Testis (tissue), 3 donors: Measurements from ENCODE around the gene ATP6AP2. TPM values are rescaled to one million over a fixed set of nuclear protein-coding genes. Genes with fewer than 3 reads are reported as not detected.
"Not testable (repeated sequence)": the region's sequence is repeated elsewhere in the genome, so short reads cannot be mapped to it uniquely, and the experiment has no call there.

Source experiments
- DNase-seq: peaks from one replicate; pipeline ENCODE4 v3.0.0-alpha.2; 2019
- H3K27ac ChIP-seq, 2 donors: fragments of 200-600 bp; sonication (generic); one replicate each; pipeline ENCODE4 v1.5.1; 2019
- H3K27me3 ChIP-seq: fragments of 200-600 bp; sonication (generic); one replicate; pipeline ENCODE4 v1.5.1; 2019
- H3K36me3 ChIP-seq: fragments of 200-600 bp; sonication (generic); one replicate; pipeline ENCODE4 v1.5.1; 2017; ENCODE audit warnings: low read depth; ENCODE audit errors: missing control alignments
- H3K4me1 ChIP-seq: fragments of 200-600 bp; sonication (generic); one replicate; pipeline ENCODE4 v1.5.1; 2019
- H3K4me3 ChIP-seq, 2 donors: fragments of 200-600 bp; sonication (generic); one replicate each; pipeline ENCODE4 v1.5.1; 2017 to 2019
- H3K9me3 ChIP-seq: fragments of 200-600 bp; sonication (generic); one replicate; pipeline ENCODE4 v1.5.1; 2017
- POLR2A ChIP-seq: fragments of 450-650 bp; IDR thresholded peaks from one replicate; pipeline ENCODE4 v1.6.1; 2017; ENCODE audit warnings: antibody characterized with exemption, mild to moderate bottlenecking, moderate library complexity
- WGBS, 2 donors: methylation state at CpG; one replicate each; pipeline ENCODE4 v1.1.5; 2018; 5-methylcytosine and 5-hydroxymethylcytosine counted together
- intact Hi-C: fragments of 100-400 bp; cut with DNase I; formaldehyde crosslinking; loops from one replicate; pipeline ENCODE4 v1.15.1; 2023; ENCODE audit warnings: low total_unique reads
- polyA plus RNA-seq: library from polyadenylated mRNA; stranded (reverse); fragments of 350-450 nt; fragmentation: Illumina TruSeq; extraction: RNeasy Lipid Tissue Mini Kit (QIAGEN cat#74804); gene quantifications from one replicate; pipeline ENCODE4 v1.2.3, GENCODE V29; 2014; ENCODE audit warnings: low read depth, low replicate concordance; ENCODE audit not compliant: insufficient read depth
- total RNA-seq, 2 donors: library from RNA; depleted of rRNA; stranded (reverse); fragments of >200 nt; gene quantifications; one replicate each; pipeline ENCODE4 v1.2.3, GENCODE V29; 2016
- TF ChIP-seq, protein P1 (sequence below), 3 experiments: fragments of 450-650 bp in 2 of 3; fragments of 200-600 bp in 1 of 3; sonication (generic) in 1 of 3; IDR thresholded peaks; one replicate each; pipeline ENCODE4 v1.5.1; 2016 to 2019; ENCODE audit warnings: antibody characterized with exemption in 3 of 3, mild to moderate bottlenecking in 2 of 3, moderate library complexity in 1 of 3

The ATP6AP2 gene
- total and polyA plus RNA-seq, 3 donors from 2014 or later: 72.4 to 79.2 (median 76.4) TPM

DNA sequence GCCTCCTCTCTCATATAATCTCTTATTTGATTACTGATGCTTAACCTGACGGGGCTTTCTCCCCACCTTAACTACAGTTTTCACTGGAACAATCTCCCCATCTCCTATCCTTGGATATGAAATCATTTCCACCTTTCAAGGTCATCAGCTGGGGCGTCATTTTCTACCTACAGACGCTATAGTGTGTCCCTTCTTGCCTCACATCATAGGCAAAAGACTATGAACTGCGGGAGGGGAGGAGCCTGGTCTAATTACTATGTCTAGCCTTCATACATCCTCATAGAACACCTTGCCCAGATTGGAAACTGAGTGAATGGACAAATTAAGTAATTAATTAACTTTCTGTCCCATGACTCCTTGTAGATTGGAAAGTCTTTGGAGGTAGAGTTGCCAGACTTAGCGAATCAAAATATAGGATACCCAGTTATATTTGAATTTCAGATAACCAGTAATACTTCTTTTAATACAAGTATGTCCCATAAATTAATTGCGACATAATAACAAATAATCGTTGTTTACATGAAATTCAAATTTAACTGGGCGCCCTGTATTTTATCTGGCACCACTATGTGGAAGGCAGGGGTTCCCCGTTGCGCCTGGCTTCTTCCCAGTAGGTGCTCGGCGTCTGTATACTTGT lies 752 bp upstream of the ATP6AP2 start:
- intact Hi-C loops: no loop called here
- no peak for DNase-seq
- Histone ChIP-seq H3K4me3 (peak overlapping the region; percentile 70 to 77), H3K27ac (peak overlapping the region; percentile 72 to 84), H3K36me3 (no peaks in the 10 kb centered on the region), H3K9me3 (no peaks in the 10 kb centered on the region), H3K4me1 (peaks cover 10% of the 10 kb centered on the region), H3K27me3 (no peaks in the 10 kb centered on the region)
- 6 to 11% methylated on average over 12 of the region's 12 CpGs for WGBS, 2 donors
- no peak for TF ChIP-seq POLR2A
- TF ChIP-seq, protein P1, sequence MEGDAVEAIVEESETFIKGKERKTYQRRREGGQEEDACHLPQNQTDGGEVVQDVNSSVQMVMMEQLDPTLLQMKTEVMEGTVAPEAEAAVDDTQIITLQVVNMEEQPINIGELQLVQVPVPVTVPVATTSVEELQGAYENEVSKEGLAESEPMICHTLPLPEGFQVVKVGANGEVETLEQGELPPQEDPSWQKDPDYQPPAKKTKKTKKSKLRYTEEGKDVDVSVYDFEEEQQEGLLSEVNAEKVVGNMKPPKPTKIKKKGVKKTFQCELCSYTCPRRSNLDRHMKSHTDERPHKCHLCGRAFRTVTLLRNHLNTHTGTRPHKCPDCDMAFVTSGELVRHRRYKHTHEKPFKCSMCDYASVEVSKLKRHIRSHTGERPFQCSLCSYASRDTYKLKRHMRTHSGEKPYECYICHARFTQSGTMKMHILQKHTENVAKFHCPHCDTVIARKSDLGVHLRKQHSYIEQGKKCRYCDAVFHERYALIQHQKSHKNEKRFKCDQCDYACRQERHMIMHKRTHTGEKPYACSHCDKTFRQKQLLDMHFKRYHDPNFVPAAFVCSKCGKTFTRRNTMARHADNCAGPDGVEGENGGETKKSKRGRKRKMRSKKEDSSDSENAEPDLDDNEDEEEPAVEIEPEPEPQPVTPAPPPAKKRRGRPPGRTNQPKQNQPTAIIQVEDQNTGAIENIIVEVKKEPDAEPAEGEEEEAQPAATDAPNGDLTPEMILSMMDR (IDR thresholded peaks at IDR 0.05): no peak

DNA sequence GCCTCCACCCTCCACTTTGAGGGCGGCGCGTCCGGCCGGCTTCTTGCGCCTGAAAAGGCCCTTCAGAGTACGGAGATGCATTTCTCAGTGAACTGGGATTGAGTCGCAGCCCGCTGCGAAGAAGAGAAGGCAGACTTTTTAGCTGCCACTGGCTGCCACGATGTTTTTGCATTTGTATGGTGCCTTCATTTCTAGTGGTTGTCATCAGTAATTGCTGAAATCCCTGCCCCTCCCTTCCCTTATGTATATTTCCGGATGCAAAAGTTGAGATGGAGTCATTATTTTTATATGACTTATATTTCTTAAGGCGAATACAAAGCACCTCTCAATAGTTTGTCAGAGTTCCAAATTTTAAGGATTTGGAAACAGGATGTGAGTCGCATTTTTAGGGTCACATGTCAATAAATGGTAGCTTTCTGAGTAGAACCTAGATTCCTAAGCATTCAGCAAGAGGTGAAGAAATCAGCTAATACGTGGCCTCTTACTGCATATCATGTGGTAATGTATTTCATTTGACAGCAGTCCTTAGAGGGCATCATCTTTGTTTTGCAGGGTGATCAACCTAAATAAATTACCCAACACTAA lies 658 bp downstream of the ATP6AP2 start:
- Histone ChIP-seq H3K36me3 (no peaks in the 10 kb centered on the region), H3K27ac (peak overlapping the region; percentile 72 to 84), H3K4me3 (peak overlapping the region; percentile 70 to 77), H3K4me1 (peaks cover 10% of the 10 kb centered on the region), H3K27me3 (no peaks in the 10 kb centered on the region), H3K9me3 (no peaks in the 10 kb centered on the region)
- WGBS, 2 donors: 1 to 11% methylated on average over 4 to 11 of the region's 15 CpGs
- TF ChIP-seq POLR2A: no peak
- TF ChIP-seq, protein P1 (IDR thresholded peaks at IDR 0.05): no peak
- intact Hi-C loops: no loop called here
- DNase-seq: no peak

DNA sequence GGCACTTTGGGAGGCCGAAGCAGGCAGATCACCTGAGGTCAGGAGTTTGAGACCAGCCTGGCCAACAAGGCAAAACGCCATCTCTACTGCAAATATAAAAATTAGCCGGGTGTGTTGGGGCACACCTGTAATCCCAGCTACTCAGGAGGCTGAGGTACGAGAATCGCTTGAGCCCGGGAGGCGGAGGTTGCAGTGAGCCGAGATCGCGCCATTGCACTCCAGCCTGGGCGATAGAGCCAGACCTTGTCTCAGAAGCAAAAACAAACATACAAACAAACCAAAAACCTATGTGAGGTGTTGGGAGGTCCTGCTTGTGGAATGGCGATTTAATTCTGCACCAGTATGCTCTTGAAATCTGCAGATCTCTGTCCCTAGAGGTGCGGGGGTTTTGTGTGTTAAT lies 1.4 kb downstream of the ATP6AP2 start:
- 54 to 70% methylated on average over 11 to 13 of the region's 13 CpGs for WGBS, 2 donors
- H3K27ac ChIP-seq, H3K9me3 ChIP-seq: not testable (repeated sequence)

DNA sequence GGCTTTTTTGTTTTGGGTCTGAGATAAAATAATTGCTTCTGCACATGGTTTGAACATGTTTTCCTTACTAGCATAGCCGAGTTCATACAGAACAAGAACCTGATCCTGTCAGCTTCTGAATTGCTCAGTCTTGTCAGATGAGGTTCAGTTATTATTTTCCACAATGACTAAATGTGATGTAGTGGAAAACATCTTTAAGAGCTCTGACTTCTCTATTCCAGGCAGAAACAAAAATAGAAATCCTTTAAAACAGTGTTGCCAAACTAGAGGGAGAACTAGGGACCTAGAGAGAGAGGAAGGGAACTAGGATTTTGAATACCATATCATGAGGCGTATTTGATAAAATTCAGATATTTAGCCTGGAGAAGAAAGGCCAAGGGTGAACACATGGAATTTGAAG lies 2.0 kb downstream of the ATP6AP2 start:
- Histone ChIP-seq H3K36me3 (no peaks in the 10 kb centered on the region), H3K9me3 (no peaks in the 10 kb centered on the region), H3K27me3 (no peaks in the 10 kb centered on the region), H3K4me3 (no peak overlapping the region), H3K27ac (no peak overlapping the region), H3K4me1 (peaks cover 10% of the 10 kb centered on the region)
- WGBS, 2 donors: 65 to 70% methylated on average over 2 of the region's 2 CpGs
- TF ChIP-seq, protein P1 (IDR thresholded peaks at IDR 0.05): no peak
- TF ChIP-seq POLR2A: no peak
- intact Hi-C loops: no loop called here
- no peak for DNase-seq

More for the DNA sequence above, 1.4 kb downstream of the ATP6AP2 start:
- H3K4me3 ChIP-seq, H3K27me3 ChIP-seq, DNase-seq, intact Hi-C loops, H3K36me3 ChIP-seq: not testable (repeated sequence)
- peaks cover 10% of the 10 kb centered on the region for H3K4me1 ChIP-seq

DNA sequence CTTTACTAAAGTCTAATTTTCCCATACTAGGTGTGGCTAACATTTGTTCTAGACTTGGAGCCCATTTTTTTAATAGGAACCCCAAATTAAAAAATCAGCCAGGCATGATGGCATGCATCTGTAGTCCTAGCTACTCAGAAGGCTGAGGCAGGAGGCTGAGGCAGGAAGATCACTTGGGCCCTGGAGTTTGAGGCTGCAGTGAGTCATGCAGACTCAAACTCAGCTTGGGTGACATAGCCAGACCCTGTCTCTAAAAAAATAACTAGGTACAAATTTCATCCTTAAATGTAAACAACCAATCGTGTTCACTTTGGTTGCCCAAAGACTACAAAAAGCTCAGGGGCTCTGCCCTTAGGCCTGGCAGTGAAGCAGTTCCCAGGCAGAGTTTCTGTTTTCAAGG lies 6.9 kb downstream of the ATP6AP2 start:
- 65 to 67% methylated on average over 1 of the region's 1 CpG for WGBS, 2 donors
- H3K27me3 ChIP-seq, DNase-seq, intact Hi-C loops, H3K36me3 ChIP-seq, H3K27ac ChIP-seq, H3K4me1 ChIP-seq, H3K4me3 ChIP-seq, H3K9me3 ChIP-seq: not testable (repeated sequence)

DNA sequence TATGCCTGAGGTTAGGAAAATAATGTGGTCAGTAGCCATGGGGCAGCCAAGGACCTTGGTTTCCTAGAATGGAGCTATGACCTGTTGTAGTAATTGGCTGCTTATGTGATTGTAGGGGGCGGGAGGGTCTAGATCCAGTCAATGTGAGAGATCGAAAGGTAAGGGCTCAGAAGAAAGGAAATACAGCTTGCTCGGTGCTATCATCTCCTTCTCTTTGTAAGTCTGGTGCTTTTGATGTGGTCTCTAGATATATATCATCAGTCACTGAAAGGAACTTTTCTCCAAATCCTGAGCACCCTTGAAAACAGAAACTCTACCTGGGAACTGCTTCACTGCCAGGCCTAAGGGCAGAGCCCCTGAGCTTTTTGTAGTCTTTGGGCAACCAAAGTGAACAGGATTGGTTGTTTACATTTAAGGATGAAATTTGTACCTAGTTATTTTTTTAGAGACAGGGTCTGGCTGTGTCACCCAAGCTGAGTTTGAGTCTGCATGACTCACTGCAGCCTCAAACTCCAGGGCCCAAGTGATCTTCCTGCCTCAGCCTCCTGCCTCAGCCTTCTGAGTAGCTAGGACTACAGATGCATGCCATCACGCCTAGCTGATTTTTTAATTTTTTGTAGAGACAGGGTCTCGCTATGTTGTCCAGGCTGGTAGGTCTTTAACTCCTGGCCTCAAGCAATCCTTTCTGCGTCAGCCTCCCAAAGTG lies 9.0 kb downstream of the ATP6AP2 start:
- H3K27ac ChIP-seq, H3K9me3 ChIP-seq, intact Hi-C loops, H3K27me3 ChIP-seq, H3K4me1 ChIP-seq, H3K36me3 ChIP-seq, DNase-seq, H3K4me3 ChIP-seq: not testable (repeated sequence)
- WGBS, 2 donors: 85 to 97% methylated on average over 2 to 6 of the region's 6 CpGs
